Measurements from ENCODE around the gene MSI2. TPM values are rescaled to one million over a fixed set of nuclear protein-coding genes. Genes with fewer than 3 reads are reported as not detected.

The MSI2 gene
- total and polyA plus RNA-seq, 2 experiments from 2014 or later: 18.9 to 41.8 TPM

DNA sequence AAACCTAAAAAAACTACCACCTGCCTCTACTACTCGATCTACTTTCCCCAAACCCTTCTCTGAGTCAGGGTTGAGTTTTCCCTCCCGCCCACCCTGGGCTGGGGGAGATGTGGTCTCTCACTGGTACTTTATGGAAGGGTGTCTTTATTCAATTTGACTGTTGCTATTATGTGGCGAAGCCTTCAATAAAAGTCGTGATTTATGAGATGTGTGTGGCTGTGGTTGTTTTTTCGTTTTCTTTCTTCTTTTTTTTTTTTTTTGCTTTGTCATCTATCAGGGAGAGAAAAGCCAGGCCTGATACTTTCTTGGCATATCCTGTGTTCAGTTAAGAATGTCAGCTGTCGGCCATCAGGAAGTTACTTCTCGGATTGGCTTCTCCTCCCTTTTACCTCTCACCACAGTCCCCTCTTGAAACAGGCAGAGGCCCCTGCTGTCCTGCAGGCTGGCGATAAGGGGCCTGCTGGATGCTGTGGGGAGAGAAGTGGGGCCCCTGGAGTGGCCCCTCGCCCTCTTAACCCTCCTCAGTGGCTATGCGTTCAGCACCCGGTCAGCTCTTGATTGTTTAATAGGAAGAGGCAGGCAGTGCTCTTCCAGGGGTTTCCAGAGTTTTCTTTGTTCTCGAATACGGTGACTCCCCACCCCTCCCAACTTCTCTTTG is 123.0 kb downstream of the MSI2 start:
- peaks cover 2% of the 10 kb centered on the region; the same call in 1 of the 3 replicates for H3K9me3 Mint-ChIP-seq
- Histone ChIP-seq H3F3A (replicated peaks; ENCODE audit: low read depth) (no peaks in the 10 kb centered on the region), H3K9me2 (ENCODE audit: insufficient read depth) (peaks cover 3% of the 10 kb centered on the region), H3K4me2 (peak overlapping the region; percentile 7; the same call in 1 of the 2 replicates), H3K79me2 (replicated peaks; ENCODE audit: insufficient read depth) (peaks cover 12% of the 10 kb centered on the region), H3K4me3 (no peak overlapping the region), H3K27ac (ENCODE audit: low read depth) (peak overlapping the region; percentile 90), H2AFZ (no peak overlapping the region), H3K36me3 (ENCODE audit: insufficient read depth) (no peaks in the 10 kb centered on the region), H3K4me1 (ENCODE audit: insufficient read depth) (peaks cover 43% of the 10 kb centered on the region), H3K27me3 (ENCODE audit: insufficient read depth) (no peaks in the 10 kb centered on the region), H4K20me1 (replicated peaks; ENCODE audit: insufficient read depth) (no peaks in the 10 kb centered on the region)
- H3K4me3 Mint-ChIP-seq: peak overlapping the region; percentile 1; the same call in 1 of the 3 replicates
- TF ChIP-seq ZNF462 (CRISPR knock-in tag; IDR thresholded peaks at IDR 0.05): no peak
- TF ChIP-seq, protein P1, sequence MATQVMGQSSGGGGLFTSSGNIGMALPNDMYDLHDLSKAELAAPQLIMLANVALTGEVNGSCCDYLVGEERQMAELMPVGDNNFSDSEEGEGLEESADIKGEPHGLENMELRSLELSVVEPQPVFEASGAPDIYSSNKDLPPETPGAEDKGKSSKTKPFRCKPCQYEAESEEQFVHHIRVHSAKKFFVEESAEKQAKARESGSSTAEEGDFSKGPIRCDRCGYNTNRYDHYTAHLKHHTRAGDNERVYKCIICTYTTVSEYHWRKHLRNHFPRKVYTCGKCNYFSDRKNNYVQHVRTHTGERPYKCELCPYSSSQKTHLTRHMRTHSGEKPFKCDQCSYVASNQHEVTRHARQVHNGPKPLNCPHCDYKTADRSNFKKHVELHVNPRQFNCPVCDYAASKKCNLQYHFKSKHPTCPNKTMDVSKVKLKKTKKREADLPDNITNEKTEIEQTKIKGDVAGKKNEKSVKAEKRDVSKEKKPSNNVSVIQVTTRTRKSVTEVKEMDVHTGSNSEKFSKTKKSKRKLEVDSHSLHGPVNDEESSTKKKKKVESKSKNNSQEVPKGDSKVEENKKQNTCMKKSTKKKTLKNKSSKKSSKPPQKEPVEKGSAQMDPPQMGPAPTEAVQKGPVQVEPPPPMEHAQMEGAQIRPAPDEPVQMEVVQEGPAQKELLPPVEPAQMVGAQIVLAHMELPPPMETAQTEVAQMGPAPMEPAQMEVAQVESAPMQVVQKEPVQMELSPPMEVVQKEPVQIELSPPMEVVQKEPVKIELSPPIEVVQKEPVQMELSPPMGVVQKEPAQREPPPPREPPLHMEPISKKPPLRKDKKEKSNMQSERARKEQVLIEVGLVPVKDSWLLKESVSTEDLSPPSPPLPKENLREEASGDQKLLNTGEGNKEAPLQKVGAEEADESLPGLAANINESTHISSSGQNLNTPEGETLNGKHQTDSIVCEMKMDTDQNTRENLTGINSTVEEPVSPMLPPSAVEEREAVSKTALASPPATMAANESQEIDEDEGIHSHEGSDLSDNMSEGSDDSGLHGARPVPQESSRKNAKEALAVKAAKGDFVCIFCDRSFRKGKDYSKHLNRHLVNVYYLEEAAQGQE (IDR thresholded peaks at IDR 0.05; ENCODE audit: unreplicated experiment): no peak
- no peak for TF ChIP-seq EZH2phosphoT487 (IDR thresholded peaks at IDR 0.05; ENCODE audit: unreplicated experiment)
- no peak for TF ChIP-seq STAT1 (IDR thresholded peaks at IDR 0.05; ENCODE audit: unreplicated experiment)
- TF ChIP-seq ZNF331 (CRISPR knock-in tag; IDR thresholded peaks at IDR 0.05; ENCODE audit: low read depth): no peak
- no peak for TF ChIP-seq POLR2AphosphoS5 (IDR thresholded peaks at IDR 0.05; ENCODE audit: low read depth)
- no peak for TF ChIP-seq EZH2 (IDR thresholded peaks at IDR 0.05; ENCODE audit: low read depth, unreplicated experiment)
- TF ChIP-seq NANOG (IDR thresholded peaks at IDR 0.05; ENCODE audit: borderline replicate concordance): no peak
- TF ChIP-seq, protein P2, sequence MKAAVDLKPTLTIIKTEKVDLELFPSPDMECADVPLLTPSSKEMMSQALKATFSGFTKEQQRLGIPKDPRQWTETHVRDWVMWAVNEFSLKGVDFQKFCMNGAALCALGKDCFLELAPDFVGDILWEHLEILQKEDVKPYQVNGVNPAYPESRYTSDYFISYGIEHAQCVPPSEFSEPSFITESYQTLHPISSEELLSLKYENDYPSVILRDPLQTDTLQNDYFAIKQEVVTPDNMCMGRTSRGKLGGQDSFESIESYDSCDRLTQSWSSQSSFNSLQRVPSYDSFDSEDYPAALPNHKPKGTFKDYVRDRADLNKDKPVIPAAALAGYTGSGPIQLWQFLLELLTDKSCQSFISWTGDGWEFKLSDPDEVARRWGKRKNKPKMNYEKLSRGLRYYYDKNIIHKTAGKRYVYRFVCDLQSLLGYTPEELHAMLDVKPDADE (IDR thresholded peaks at IDR 0.05): no peak
- TF ChIP-seq, protein P3, sequence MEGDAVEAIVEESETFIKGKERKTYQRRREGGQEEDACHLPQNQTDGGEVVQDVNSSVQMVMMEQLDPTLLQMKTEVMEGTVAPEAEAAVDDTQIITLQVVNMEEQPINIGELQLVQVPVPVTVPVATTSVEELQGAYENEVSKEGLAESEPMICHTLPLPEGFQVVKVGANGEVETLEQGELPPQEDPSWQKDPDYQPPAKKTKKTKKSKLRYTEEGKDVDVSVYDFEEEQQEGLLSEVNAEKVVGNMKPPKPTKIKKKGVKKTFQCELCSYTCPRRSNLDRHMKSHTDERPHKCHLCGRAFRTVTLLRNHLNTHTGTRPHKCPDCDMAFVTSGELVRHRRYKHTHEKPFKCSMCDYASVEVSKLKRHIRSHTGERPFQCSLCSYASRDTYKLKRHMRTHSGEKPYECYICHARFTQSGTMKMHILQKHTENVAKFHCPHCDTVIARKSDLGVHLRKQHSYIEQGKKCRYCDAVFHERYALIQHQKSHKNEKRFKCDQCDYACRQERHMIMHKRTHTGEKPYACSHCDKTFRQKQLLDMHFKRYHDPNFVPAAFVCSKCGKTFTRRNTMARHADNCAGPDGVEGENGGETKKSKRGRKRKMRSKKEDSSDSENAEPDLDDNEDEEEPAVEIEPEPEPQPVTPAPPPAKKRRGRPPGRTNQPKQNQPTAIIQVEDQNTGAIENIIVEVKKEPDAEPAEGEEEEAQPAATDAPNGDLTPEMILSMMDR (conservative IDR thresholded peaks at IDR 0.05; ENCODE audit: low read depth in 2 of 2): no peak
- no peak for TF ChIP-seq ZNF114 (CRISPR knock-in tag; IDR thresholded peaks at IDR 0.05)
- no peak for TF ChIP-seq JUNB (IDR thresholded peaks at IDR 0.05; ENCODE audit: unreplicated experiment)
- TF ChIP-seq CREB1 (CRISPR knock-in tag; IDR thresholded peaks at IDR 0.05; ENCODE audit: low read depth): no peak
- peaks cover 7% of the 10 kb centered on the region for H3K27me3 Mint-ChIP-seq (ENCODE audit: insufficient read depth, low read depth, poor library complexity)
- peaks cover 47% of the 10 kb centered on the region for H3K4me1 Mint-ChIP-seq
- peak overlapping the region; percentile 82 for H3K27ac Mint-ChIP-seq
- peaks cover 18% of the 10 kb centered on the region for H3K36me3 Mint-ChIP-seq (ENCODE audit: low read depth)
- ATAC-seq (peak; percentile 92), DNase-seq (ENCODE audit: low spot score) (peak; percentile 61)

Measured in GM23338 (cell line).